Medulla oblongata (tissue), 1 donor: Measurements from ENCODE around the gene CLDN5.
A peak's percentile ranks its signal among the peaks of the same experiment; 100 is the strongest.
"Not testable (repeated sequence)": the region's sequence is repeated elsewhere in the genome, so short reads cannot be mapped to it uniquely, and the experiment has no call there.

Source experiments
- DNase-seq: peaks from one replicate; pipeline ENCODE4 v3.0.0-alpha.2; 2015; ENCODE audit errors: extremely low spot score

CLDN5 gene

GRCh38 chr22:19548427-19548826, 24.2 kb upstream of the CLDN5 start:
- DNase-seq, result not testable (repeated sequence)

GRCh38 chr22:19547620-19548019, 23.4 kb upstream of the CLDN5 start:
- no peak for DNase-seq

DNA sequence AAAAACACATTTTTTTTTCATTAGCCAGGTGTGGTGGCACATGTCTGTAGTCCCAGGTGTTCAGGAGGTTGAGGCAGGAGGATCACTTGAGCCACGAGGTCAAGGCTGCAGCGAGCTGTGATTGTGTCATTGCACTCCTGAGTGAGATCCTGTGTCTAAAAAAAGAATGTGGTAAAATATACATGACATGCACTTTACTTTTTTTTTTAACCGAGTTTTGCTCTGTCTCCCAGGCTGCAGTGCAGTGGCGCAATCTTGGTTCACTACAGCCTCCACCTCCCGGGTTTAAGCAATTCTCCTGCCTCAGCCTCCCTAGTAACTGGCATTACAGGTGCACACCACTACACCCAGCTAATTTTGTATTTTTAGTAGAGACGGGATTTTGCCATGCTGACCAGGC, 22.5 kb upstream of the CLDN5 start:
- no peak for DNase-seq

- DNase-seq, result no peak
Measured at GRCh38 chr22:19545935-19546207, 21.7 kb upstream of the CLDN5 start.

DNA sequence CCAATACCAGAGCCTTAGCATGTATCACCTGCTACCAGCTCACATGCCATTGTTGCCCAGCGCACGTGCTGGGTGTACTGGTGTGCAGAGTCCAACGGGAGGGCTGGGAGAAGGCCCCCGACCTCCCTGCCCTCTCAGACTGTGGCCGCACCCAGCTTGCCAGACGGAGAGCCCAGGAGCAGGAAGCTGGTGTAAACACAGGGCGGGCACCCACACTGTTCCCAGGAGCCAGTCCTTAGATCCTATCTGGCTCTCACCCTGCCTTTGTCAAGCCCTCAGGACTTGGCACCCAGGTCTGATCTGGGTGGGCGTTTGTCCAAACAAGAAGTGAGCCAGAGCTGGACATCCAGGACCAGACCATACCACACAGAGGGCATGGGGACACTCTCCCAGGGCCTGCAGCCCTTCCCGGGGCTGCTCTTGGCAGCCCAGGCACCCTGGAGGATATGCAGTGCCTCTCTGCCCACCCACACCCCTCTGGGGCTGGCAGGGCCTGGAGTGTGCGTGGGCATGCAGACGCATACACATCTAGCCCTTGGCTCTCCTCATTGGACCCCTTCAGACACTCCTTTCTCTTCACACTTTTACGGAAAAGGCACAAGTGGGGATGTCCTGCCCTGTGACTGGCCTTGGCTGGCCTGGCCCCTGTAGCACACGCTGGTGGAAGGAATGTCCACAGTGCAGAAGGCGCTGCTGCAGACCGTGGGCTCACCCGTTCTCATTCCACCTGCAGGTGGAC, 19.9 kb upstream of the CLDN5 start:
- no peak for DNase-seq

DNA sequence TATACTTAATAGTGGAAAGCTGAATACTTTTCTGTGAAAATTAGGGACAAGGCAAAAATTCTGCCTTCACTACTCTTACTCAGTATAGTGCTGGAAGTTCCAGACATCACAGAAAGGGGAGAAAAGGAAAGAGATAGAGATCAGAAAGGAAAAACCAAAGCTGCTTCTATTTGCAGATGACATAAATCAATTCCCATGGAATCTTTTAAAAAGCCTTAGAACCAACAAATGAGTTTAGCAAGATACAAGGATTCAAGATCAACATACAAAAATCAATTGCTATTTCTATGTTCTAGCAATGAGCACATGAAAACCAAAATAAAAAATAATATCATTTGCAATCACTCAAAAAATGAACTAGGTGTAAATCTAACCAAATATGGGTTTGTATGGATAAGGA, 16.2 kb upstream of the CLDN5 start:
- DNase-seq, result no peak

DNA sequence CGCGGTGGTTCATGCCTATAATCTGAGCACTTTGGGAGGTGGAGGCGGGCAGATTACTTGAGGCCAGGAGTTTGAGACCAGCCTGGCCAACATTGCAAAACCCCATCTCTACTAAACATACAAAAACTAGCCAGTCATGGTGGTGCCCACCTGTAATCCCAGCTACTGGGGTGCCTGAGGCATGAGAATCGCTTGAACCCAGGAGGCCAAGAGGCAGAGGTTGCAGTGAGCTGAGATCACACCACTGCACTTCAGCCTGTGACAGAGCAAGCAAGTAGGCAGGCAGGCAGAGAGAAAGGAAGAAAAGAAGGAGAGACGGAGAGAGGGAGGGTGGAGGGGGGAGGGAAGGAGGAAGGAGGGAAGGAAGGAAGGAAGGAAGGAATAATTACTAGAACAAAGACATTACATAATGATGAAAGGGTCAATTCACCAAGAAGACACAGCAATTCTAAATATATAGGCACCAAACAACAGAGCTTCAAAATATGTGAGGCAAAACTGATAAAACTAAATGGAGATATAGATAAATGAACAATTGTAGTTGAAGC, 13.8 kb upstream of the CLDN5 start:
- no peak for DNase-seq

DNA sequence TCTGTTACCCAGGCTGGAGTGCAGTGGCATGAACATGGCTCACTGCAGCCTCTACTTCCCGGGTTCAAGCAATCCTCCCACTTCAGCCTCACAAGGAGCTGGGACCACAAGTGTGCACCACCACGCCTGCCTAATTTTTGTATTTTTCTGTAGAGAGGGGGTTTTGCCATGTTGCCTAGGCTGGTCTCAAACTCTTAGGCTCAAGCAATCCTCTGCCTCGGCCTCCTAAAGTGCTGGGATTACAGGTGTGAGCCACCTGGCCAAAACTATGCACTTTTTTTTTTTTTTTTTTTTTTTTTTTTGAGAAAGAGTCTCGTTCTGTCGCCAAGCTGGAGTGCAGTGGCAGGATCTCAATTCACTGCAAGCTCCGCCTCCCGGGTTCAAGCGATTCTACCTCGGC, 12.4 kb upstream of the CLDN5 start:
- DNase-seq, result no peak

- DNase-seq, result no peak
Measured at GRCh38 chr22:19535001-19535400, 10.8 kb upstream of the CLDN5 start.

DNA sequence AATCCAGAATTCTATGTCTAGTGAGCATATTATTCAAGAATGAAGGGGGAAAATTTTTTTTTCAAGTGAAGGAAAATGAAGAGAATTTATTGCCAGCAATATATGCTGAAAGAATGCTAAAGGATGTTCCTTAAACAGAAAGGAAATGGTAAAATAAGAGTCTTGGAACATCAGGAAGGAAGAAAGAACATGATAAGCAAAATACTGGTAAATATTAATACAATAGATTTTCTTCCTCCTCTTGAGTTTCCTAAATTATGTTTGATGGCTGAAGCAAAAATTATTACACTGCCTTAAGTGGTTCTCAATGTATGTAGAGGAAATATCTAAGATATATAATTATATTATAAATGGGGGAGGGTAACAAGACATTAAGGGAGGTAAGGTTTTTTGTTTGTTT, 9.6 kb upstream of the CLDN5 start:
- no peak for DNase-seq

DNA sequence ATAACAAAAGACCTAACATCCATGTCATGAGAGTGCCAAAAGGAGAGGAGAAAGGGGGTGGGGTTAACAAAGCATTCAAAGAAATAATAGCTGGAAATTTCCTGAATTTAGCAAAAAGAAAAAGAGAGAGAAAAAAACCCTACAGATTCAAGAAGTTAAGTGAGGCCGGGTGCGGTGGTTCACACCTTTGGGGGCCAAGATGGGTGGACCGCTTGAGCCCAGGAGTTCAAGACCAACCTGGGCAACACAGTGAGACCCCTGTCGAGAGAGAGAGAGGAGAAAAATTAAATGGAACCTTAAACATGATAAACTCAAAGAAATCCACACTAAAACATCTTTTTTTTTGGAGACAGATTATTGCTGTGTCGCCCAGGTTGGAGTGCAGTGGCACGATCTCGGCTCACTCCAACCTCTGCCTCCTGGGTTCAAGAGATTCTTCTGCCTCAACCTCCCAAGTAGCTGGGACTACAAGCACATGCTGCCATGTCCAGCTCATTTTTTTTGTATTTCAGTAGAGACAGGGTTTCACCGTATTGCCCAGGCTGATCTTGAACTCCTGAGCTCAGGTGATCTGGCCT, 8.9 kb upstream of the CLDN5 start:
- no peak for DNase-seq

GRCh38 chr22:19531327-19531726, 7.1 kb upstream of the CLDN5 start:
- not testable (repeated sequence) for DNase-seq

DNA sequence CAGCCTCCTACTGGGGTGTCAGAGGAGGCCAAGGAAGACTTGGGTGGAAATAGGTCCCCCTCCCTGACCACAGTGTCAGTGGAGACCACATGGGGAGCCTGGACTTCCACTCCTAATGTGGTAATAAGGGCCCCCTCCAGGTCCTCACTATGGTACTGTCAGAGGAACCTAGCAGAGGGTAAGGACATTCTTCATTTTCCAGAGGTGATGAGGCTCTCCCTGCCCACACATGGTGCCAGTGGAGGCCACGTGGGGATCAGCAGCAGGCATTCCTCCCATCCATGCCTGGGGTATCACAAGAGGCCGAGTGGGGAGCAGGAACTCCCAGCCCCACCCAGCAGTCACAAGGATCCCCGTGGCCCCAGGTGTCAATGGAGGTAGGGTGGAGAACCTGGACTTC, 6.5 kb upstream of the CLDN5 start:
- DNase-seq, result no peak

DNA sequence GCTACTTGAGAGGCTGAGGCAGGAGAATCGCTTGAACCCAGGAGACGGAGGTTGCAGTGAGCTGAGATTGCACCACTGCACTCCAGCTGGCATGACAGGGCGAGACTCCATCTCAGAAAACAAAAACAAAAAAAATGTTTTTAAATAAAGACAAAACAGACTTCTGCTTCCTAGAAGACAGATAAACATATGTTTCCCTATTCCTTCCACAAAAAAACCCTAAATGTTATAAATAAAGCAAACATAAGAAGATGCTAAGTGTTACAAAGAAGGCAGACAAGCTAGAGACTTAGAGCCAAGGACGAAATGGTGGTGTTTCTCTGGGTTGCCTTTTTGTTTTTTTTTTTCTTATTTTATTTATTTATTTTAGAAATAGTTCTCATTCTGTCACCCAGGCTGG, 5.6 kb upstream of the CLDN5 start:
- DNase-seq, result no peak

DNA sequence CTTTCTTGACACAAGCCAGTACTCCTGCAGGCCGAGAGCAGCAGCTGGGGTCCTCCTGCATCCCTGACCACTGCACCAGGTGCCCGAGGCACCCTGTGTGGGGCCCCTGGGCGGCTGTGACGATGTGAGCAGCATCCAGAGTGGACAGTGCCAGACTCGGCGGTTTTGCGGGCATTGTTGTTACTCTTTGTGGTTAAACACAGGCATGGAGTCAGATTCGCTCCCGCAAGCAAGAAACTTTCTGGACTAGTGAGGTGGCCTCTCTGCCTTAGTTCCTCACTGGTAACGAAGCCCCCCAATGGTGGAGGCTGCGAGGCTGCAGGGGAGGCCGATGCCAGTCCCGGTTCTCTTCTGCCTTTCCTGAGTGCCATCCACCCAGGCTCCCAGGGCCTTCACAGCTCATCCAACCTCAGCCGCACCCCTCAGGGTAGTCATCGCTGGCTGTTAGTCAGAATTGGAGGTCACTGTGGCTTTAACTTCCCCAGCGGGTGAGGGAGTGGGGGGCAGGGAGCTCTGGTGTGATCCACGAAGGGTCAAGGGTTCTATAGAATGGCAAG, 3.7 kb upstream of the CLDN5 start:
- DNase-seq, result no peak

GRCh38 chr22:19527321-19527721, 3.1 kb upstream of the CLDN5 start:
- DNase-seq, result no peak

GRCh38 chr22:19526702-19527111, 2.5 kb upstream of the CLDN5 start:
- DNase-seq, result no peak

DNA sequence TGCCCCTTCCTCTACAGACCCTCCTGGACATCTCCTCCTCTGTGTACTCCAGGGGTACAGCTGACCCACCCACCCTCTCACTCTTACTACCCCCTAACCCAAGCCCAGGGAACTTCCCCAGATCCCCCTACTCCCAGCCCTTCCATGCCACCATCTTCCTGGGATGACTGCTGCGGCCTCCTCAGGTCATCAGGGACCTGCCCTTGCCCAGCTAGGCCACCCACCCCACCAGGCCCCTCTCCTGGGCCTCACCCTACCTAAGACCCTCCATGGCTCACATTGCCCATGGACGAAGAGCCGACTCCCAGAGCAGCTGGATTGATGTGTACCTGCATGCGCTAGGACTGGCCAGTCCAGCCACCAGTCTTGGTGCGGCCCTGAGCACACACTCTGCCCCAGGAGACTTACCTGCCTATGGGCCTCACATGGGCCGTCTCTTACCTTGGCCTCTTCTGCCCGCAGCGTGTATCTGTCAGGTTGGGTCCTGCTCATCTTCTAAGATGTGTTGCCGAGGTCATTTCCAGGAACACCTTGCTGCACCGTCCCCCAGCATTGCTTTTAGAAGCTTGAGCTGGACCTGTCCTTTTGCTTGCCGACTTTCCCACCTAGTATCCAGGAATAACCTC, 2.0 kb upstream of the CLDN5 start:
- no peak for DNase-seq

DNA sequence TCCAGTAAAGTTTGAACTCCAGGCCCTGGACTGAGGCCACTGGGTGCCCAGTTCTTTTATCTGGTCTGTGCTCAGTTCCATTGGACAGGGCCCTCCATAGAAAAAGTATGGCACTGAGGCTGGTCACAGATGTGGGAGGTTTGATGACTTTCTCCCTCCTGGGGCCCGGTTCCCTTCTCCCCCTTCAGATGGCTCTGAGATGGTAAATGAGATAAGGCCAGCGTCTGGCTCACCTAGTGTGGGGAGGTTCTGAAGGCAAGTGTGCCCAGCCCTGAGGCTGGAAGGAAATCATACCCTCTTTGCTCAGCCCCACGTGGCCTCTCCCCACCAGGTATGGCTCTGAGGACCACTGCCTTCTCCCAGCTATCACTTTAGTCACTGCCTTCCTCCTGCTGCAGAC, 1.5 kb upstream of the CLDN5 start:
- no peak for DNase-seq

- no peak for DNase-seq
Measured at GRCh38 chr22:19525116-19525660, 978 bp upstream of the CLDN5 start.

- no peak for DNase-seq
Measured at GRCh38 chr22:19523240-19524169, 705 bp downstream of the CLDN5 start.

GRCh38 chr22:19522881-19523239, 1.4 kb downstream of the CLDN5 start:
- peak; percentile 8 for DNase-seq
